Hepatocyte (in vitro differentiated cells): ENCODE measurements around the gene KCNH3.

Source experiments
- EZH2 ChIP-seq: fragments of 200-600 bp; sonication (generic); IDR thresholded peaks from 2 replicates; pipeline ENCODE4 v1.6.1; 2016; ENCODE audit warnings: antibody characterized with exemption, mild to moderate bottlenecking, borderline replicate concordance
- TF ChIP-seq, protein P1 (sequence below): fragments of 200-600 bp; sonication (generic); IDR thresholded peaks from 2 replicates; pipeline ENCODE4 v1.5.1; 2016; ENCODE audit warnings: antibody characterized with exemption, mild to moderate bottlenecking; ENCODE audit not compliant: poor library complexity

GRCh38 chr12:49518914-49519573 is 19.8 kb upstream of the KCNH3 start:
- TF ChIP-seq, protein P1, sequence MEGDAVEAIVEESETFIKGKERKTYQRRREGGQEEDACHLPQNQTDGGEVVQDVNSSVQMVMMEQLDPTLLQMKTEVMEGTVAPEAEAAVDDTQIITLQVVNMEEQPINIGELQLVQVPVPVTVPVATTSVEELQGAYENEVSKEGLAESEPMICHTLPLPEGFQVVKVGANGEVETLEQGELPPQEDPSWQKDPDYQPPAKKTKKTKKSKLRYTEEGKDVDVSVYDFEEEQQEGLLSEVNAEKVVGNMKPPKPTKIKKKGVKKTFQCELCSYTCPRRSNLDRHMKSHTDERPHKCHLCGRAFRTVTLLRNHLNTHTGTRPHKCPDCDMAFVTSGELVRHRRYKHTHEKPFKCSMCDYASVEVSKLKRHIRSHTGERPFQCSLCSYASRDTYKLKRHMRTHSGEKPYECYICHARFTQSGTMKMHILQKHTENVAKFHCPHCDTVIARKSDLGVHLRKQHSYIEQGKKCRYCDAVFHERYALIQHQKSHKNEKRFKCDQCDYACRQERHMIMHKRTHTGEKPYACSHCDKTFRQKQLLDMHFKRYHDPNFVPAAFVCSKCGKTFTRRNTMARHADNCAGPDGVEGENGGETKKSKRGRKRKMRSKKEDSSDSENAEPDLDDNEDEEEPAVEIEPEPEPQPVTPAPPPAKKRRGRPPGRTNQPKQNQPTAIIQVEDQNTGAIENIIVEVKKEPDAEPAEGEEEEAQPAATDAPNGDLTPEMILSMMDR, result no peak
- no peak for TF ChIP-seq EZH2
